Progenitor cell of endocrine pancreas (in vitro differentiated cells): ENCODE results near the gene NOL12. TPM values are rescaled to one million over a fixed set of nuclear protein-coding genes. Genes with fewer than 3 reads are reported as not detected.

Experiments
- DNase-seq: peaks from one replicate; pipeline ENCODE4 v3.0.0; 2021; ENCODE audit warnings: low spot score; ENCODE audit not compliant: unreplicated experiment
- H3K27ac Mint-ChIP-seq: 2 replicates; pipeline ENCODE4 v1.8.0; 2021; ENCODE audit warnings: mild to moderate bottlenecking, moderate library complexity, mixed read lengths
- H3K27me3 Mint-ChIP-seq: 2 replicates; pipeline ENCODE4 v1.8.0; 2021; ENCODE audit warnings: mixed read lengths
- H3K36me3 Mint-ChIP-seq: 2 replicates; pipeline ENCODE4 v1.8.0; 2022; ENCODE audit warnings: mixed read lengths; ENCODE audit not compliant: insufficient read depth
- H3K4me1 Mint-ChIP-seq: 2 replicates; pipeline ENCODE4 v1.8.0; 2021; ENCODE audit warnings: low read depth, mixed read lengths
- H3K4me3 Mint-ChIP-seq: 2 replicates; pipeline ENCODE4 v1.8.0; 2021; ENCODE audit warnings: low read depth, mild to moderate bottlenecking, moderate library complexity, mixed read lengths
- H3K9me3 Mint-ChIP-seq: 2 replicates; pipeline ENCODE4 v1.8.0; 2021; ENCODE audit warnings: low read depth, mixed read lengths
- CTCF ChIP-seq: fragments of 200-600 bp; sonication (generic); IDR thresholded peaks from one replicate; pipeline ENCODE4 v1.5.0; 2021; ENCODE audit warnings: antibody characterized with exemption, mild to moderate bottlenecking; ENCODE audit not compliant: unreplicated experiment
- long read RNA-seq: library from polyadenylated mRNA; unstranded; transcript quantifications from one replicate; pipeline ENCODE4 v2.0.0, GENCODE V29; 2020
- total RNA-seq: library from RNA; stranded (reverse); gene quantifications from 2 replicates; pipeline ENCODE4 v1.2.1, GENCODE V29; 2021

Gene NOL12
- total RNA-seq = 16.4 and 17.1 TPM in 2 replicates
- long read RNA-seq, partial matches to known transcripts = 0 of 12 reads
- long read RNA-seq, other reads (novel, unspliced or antisense) = 4 of 12 reads

GRCh38 chr22:37686002-37686982 lies at the start of gene NOL12:
NOL12 (plus strand) TSS chr22:37686343; CDS start chr22:37686393, 50 bp downstream.
- Mint-ChIP-seq H3K4me3 (peak within 1 kb of the TSS; percentile 95), H3K9me3 (no peaks in the 10 kb centered on the region), H3K4me1 (peaks cover 12% of the 10 kb centered on the region), H3K36me3 (peaks cover 2% of the 10 kb centered on the region), H3K27me3 (no peaks in the 10 kb centered on the region), H3K27ac (peak within 1 kb of the TSS; percentile 94)
- no peak for TF ChIP-seq CTCF
- peak; percentile 46 for DNase-seq

- H3K4me3 Mint-ChIP-seq = no peak overlapping the region
- no peaks in the 10 kb centered on the region for H3K36me3 Mint-ChIP-seq
- H3K4me1 Mint-ChIP-seq = peaks cover 23% of the 10 kb centered on the region
- DNase-seq = no peak
- H3K27ac Mint-ChIP-seq = no peak overlapping the region
- no peaks in the 10 kb centered on the region for H3K9me3 Mint-ChIP-seq
- no peaks in the 10 kb centered on the region for H3K27me3 Mint-ChIP-seq
- no peak for TF ChIP-seq CTCF
Measured at GRCh38 chr22:37636949-37637273, 49.2 kb upstream of the NOL12 start.

GRCh38 chr22:37638391-37639069 lies 47.6 kb upstream of the NOL12 start:
- Mint-ChIP-seq H3K4me3 (peak overlapping the region; percentile 80), H3K4me1 (peaks cover 19% of the 10 kb centered on the region), H3K27me3 (no peaks in the 10 kb centered on the region), H3K27ac (peak overlapping the region; percentile 73), H3K36me3 (peaks cover 2% of the 10 kb centered on the region), H3K9me3 (no peaks in the 10 kb centered on the region)
- no peak for TF ChIP-seq CTCF
- no peak for DNase-seq

GRCh38 chr22:37639070-37639760 lies 46.9 kb upstream of the NOL12 start, which contains the start of gene SH3BP1:
SH3BP1 (plus strand) TSS chr22:37639669; CDS start chr22:37639788, 119 bp downstream.
- peak within 1 kb of the TSS; percentile 80 for H3K4me3 Mint-ChIP-seq
- H3K27me3 Mint-ChIP-seq = no peaks in the 10 kb centered on the region
- no peaks in the 10 kb centered on the region for H3K9me3 Mint-ChIP-seq
- H3K4me1 Mint-ChIP-seq = peaks cover 14% of the 10 kb centered on the region
- peaks cover 2% of the 10 kb centered on the region for H3K36me3 Mint-ChIP-seq
- peak; percentile 56 for DNase-seq
- TF ChIP-seq CTCF = no peak
- H3K27ac Mint-ChIP-seq = peak within 1 kb of the TSS; percentile 73
